Neural progenitor cell (in vitro differentiated cells): ENCODE data around the gene LRRTM3. TPM values are rescaled to one million over a fixed set of nuclear protein-coding genes. Genes with fewer than 3 reads are reported as not detected.

Experiments used
- DNase-seq: peaks from one replicate; pipeline ENCODE4 v3.0.0-alpha.2; 2016; ENCODE audit warnings: low spot score
- H2AFZ ChIP-seq: fragments of 200-600 bp; sonication (generic); replicated peaks from 2 replicates; pipeline ENCODE4 v1.6.1; 2016; ENCODE audit warnings: antibody characterized with exemption
- H3F3A ChIP-seq: fragments of 200-600 bp; sonication (generic); 2 replicates; pipeline ENCODE4 v1.6.1; 2016; ENCODE audit warnings: antibody characterized with exemption, low read depth
- H3K27ac ChIP-seq: fragments of 200-600 bp; sonication (generic); 2 replicates; pipeline ENCODE4 v1.5.1; 2016; ENCODE audit warnings: mild to moderate bottlenecking
- H3K27me3 ChIP-seq: fragments of 200-600 bp; sonication (generic); 2 replicates; pipeline ENCODE4 v1.6.1; 2016; ENCODE audit warnings: mild to moderate bottlenecking, moderate library complexity
- H3K36me3 ChIP-seq: fragments of 200-600 bp; sonication (generic); 2 replicates; pipeline ENCODE4 v1.5.1; 2016
- H3K4me1 ChIP-seq: fragments of 200-600 bp; sonication (generic); 2 replicates; pipeline ENCODE4 v1.6.1; 2016; ENCODE audit warnings: mixed run types
- H3K4me2 ChIP-seq: fragments of 200-600 bp; sonication (generic); 2 replicates; pipeline ENCODE4 v1.6.1; 2016
- H3K4me3 ChIP-seq: fragments of 200-600 bp; sonication (generic); 2 replicates; pipeline ENCODE4 v1.5.1; 2016
- H3K79me2 ChIP-seq: fragments of 200-600 bp; sonication (generic); 2 replicates; pipeline ENCODE4 v1.6.1; 2016; ENCODE audit warnings: low read depth
- H3K9ac ChIP-seq: fragments of 200-600 bp; sonication (generic); 2 replicates; pipeline ENCODE4 v1.6.1; 2016
- H3K9me3 ChIP-seq: fragments of 200-600 bp; sonication (generic); 2 replicates; pipeline ENCODE4 v1.5.1; 2016; ENCODE audit warnings: low read depth
- H4K20me1 ChIP-seq: fragments of 200-600 bp; sonication (generic); 2 replicates; pipeline ENCODE4 v1.6.1; 2016; ENCODE audit warnings: low read depth
- H3K27ac Mint-ChIP-seq: 3 replicates; pipeline ENCODE4 v1.8.0; 2021; ENCODE audit warnings: mixed read lengths
- H3K27me3 Mint-ChIP-seq: 2 replicates; pipeline ENCODE4 v1.8.0; 2022; ENCODE audit warnings: low read depth, mild to moderate bottlenecking, inconsistent platforms, moderate library complexity, mixed read lengths; ENCODE audit not compliant: insufficient read depth
- H3K36me3 Mint-ChIP-seq: 3 replicates; pipeline ENCODE4 v1.8.0; 2021; ENCODE audit warnings: mixed read lengths
- H3K4me1 Mint-ChIP-seq: 3 replicates; pipeline ENCODE4 v1.8.0; 2021; ENCODE audit warnings: mixed read lengths
- H3K4me3 Mint-ChIP-seq: 3 replicates; pipeline ENCODE4 v1.8.0; 2021; ENCODE audit warnings: mild to moderate bottlenecking, moderate library complexity, mixed read lengths
- H3K9me3 Mint-ChIP-seq: 3 replicates; pipeline ENCODE4 v1.8.0; 2020; ENCODE audit warnings: mixed read lengths
- CTCF ChIP-seq: fragments of 200-600 bp; sonication (generic); IDR thresholded peaks from 2 replicates; pipeline ENCODE4 v1.5.1; 2017; ENCODE audit warnings: antibody characterized with exemption, mild to moderate bottlenecking
- EZH2 ChIP-seq: fragments of 200-600 bp; sonication (generic); IDR thresholded peaks from 2 replicates; pipeline ENCODE4 v1.6.1; 2017; ENCODE audit warnings: antibody characterized with exemption, mild to moderate bottlenecking, moderate library complexity
- EZH2phosphoT487 ChIP-seq: fragments of 200-600 bp; sonication (generic); IDR thresholded peaks from 2 replicates; pipeline ENCODE4 v1.6.1; 2017; ENCODE audit warnings: antibody characterized with exemption
- total RNA-seq: library from RNA; depleted of rRNA; stranded (reverse); fragments of >200 nt; gene quantifications from 2 replicates; pipeline ENCODE4 v1.2.3, GENCODE V29; 2015; ENCODE audit warnings: low replicate concordance

Gene LRRTM3
- total RNA-seq, 1 donor from 2014 or later = not detected

GRCh38 chr10:66999762-67000545 is 74.1 kb downstream of the LRRTM3 start:
- no peaks in the 10 kb centered on the region for H3K36me3 Mint-ChIP-seq
- Histone ChIP-seq H3K27ac (no peak overlapping the region), H4K20me1 (no peaks in the 10 kb centered on the region), H3K9ac (no peak overlapping the region), H3K27me3 (no peaks in the 10 kb centered on the region), H3K4me1 (no peaks in the 10 kb centered on the region), H3K4me3 (no peak overlapping the region), H2AFZ (no peak overlapping the region), H3K4me2 (no peak overlapping the region), H3F3A (no peaks in the 10 kb centered on the region), H3K9me3 (no peaks in the 10 kb centered on the region), H3K79me2 (no peaks in the 10 kb centered on the region), H3K36me3 (no peaks in the 10 kb centered on the region)
- H3K4me3 Mint-ChIP-seq = no peak overlapping the region
- TF ChIP-seq EZH2phosphoT487 (no peak), EZH2 (no peak), CTCF (no peak)
- no peaks in the 10 kb centered on the region for H3K4me1 Mint-ChIP-seq
- no peaks in the 10 kb centered on the region for H3K27me3 Mint-ChIP-seq
- H3K9me3 Mint-ChIP-seq = no peaks in the 10 kb centered on the region
- DNase-seq = no peak
- H3K27ac Mint-ChIP-seq = no peak overlapping the region

DNA sequence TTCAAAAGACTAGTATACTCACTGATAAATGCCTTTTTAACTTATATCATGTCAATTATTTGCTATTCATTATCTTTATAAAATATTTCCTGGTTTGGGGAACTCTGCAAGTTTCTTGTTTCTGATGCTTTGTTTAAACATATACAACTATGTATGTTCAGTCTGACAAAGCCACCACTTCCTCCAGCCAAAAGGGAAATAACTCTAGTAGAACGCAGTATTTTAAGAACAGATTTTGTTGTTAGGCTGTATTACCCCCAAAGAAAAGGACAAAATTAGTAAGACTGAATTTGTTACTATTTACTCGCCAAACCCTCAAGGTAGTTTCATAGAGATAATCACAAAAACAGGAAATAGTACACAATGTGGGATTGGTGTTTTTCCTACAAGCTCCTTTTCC is 78.9 kb downstream of the LRRTM3 start:
- no peak overlapping the region for H3K27ac Mint-ChIP-seq

DNA sequence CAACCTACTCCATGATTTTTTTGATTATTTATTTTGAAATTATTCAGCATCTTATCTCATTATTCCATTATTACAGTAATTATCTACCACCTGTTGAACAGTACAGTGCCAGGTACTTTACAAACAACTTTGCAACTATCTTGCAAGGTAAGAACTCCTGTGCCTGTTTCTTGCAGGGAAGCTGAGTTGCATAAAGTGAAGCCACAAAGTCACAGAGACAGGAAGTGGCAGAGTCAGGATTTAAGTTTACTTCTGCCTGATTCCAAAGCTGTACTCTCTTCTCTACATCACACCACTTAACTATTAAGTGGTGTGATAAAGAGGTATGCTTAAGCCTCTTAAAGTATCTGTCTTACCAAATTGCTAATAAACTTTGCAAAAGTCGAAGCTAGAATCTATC is 80.1 kb downstream of the LRRTM3 start:
- no peak overlapping the region for H2AFZ ChIP-seq
- no peak overlapping the region for H3K4me2 ChIP-seq
- TF ChIP-seq EZH2phosphoT487 (no peak), CTCF (no peak), EZH2 (no peak)

More for the DNA sequence above, 78.9 kb downstream of the LRRTM3 start:
- Histone ChIP-seq H3K4me1 (no peaks in the 10 kb centered on the region), H2AFZ (no peak overlapping the region), H3K4me3 (no peak overlapping the region), H3K79me2 (no peaks in the 10 kb centered on the region), H4K20me1 (no peaks in the 10 kb centered on the region), H3K9me3 (no peaks in the 10 kb centered on the region), H3K9ac (no peak overlapping the region), H3K27me3 (no peaks in the 10 kb centered on the region), H3K27ac (no peak overlapping the region), H3F3A (no peaks in the 10 kb centered on the region), H3K4me2 (no peak overlapping the region), H3K36me3 (no peaks in the 10 kb centered on the region)
- TF ChIP-seq EZH2 (no peak), EZH2phosphoT487 (no peak), CTCF (no peak)
- Mint-ChIP-seq H3K27me3 (no peaks in the 10 kb centered on the region), H3K4me3 (no peak overlapping the region), H3K36me3 (no peaks in the 10 kb centered on the region), H3K9me3 (no peaks in the 10 kb centered on the region), H3K4me1 (no peaks in the 10 kb centered on the region)
- no peak for DNase-seq

More for the DNA sequence above, 80.1 kb downstream of the LRRTM3 start:
- Histone ChIP-seq H3K36me3 (no peaks in the 10 kb centered on the region), H3K4me1 (no peaks in the 10 kb centered on the region), H3K9me3 (no peaks in the 10 kb centered on the region), H3K79me2 (no peaks in the 10 kb centered on the region), H3F3A (no peaks in the 10 kb centered on the region), H3K4me3 (no peak overlapping the region), H3K9ac (no peak overlapping the region), H3K27ac (no peak overlapping the region), H3K27me3 (no peaks in the 10 kb centered on the region), H4K20me1 (no peaks in the 10 kb centered on the region)
- no peaks in the 10 kb centered on the region for H3K27me3 Mint-ChIP-seq
- H3K4me3 Mint-ChIP-seq = no peak overlapping the region
- H3K4me1 Mint-ChIP-seq = no peaks in the 10 kb centered on the region
- H3K36me3 Mint-ChIP-seq = no peaks in the 10 kb centered on the region
- DNase-seq = no peak
- no peaks in the 10 kb centered on the region for H3K9me3 Mint-ChIP-seq
- no peak overlapping the region for H3K27ac Mint-ChIP-seq
